Measurements from ENCODE around the gene MATN4.

- TF ChIP-seq POLR2A (IDR thresholded peaks at IDR 0.05) = no peak
- no peak for TF ChIP-seq CTCF (IDR thresholded peaks at IDR 0.05)
- no peak for TF ChIP-seq POLR2AphosphoS5 (IDR thresholded peaks at IDR 0.05)
Measured at GRCh38 chr20:45269754-45270270, 38.3 kb downstream of the MATN4 start.

Measured in prostate gland (tissue), 2 donors.